Left cardiac atrium (tissue), 4 donors: ENCODE measurements around the gene TCEAL8. TPM values are rescaled to one million over a fixed set of nuclear protein-coding genes. Genes with fewer than 3 reads are reported as not detected.
A peak's percentile ranks its signal among the peaks of the same experiment; 100 is the strongest.

Experiments used
- ATAC-seq, 2 donors: fragments of 200-7000 bp; cut with Tn5 transposase; one replicate each; pipeline ENCODE4 v1.9.1; 2020; ENCODE audit warnings: mild to moderate bottlenecking in 2 of 2, moderate library complexity in 2 of 2
- DNase-seq: peaks from one replicate; pipeline ENCODE4 v3.0.0-alpha.2; 2020
- intact Hi-C, 2 donors: fragments of 100-400 bp; cut with DNase I; formaldehyde crosslinking; loops; one replicate each; pipeline versions ENCODE4 v1.14.1 to v1.15.1; 2022 to 2023
- total RNA-seq, 2 donors: library from RNA; stranded (reverse); fragmentation: NEBNext Ultra II Directional; extraction: Animal tissue kit (Norgen Biotek cat#: 25700); gene quantifications; one replicate each; pipeline ENCODE4 v1.2.1, GENCODE V29; 2021
- donor health status: DM: no; HTN: yes; CAD: no.
- donor health status: DM: no; HTN: yes; CAD: no; lungs with severe emphysema.
- donor health status: DM: yes; HTN: yes; CAD: no.
- donor health status: Dilated cardiomyopathy.

The TCEAL8 gene
- total RNA-seq, 2 donors from 2014 or later, result 46.1 to 53.3 TPM

DNA sequence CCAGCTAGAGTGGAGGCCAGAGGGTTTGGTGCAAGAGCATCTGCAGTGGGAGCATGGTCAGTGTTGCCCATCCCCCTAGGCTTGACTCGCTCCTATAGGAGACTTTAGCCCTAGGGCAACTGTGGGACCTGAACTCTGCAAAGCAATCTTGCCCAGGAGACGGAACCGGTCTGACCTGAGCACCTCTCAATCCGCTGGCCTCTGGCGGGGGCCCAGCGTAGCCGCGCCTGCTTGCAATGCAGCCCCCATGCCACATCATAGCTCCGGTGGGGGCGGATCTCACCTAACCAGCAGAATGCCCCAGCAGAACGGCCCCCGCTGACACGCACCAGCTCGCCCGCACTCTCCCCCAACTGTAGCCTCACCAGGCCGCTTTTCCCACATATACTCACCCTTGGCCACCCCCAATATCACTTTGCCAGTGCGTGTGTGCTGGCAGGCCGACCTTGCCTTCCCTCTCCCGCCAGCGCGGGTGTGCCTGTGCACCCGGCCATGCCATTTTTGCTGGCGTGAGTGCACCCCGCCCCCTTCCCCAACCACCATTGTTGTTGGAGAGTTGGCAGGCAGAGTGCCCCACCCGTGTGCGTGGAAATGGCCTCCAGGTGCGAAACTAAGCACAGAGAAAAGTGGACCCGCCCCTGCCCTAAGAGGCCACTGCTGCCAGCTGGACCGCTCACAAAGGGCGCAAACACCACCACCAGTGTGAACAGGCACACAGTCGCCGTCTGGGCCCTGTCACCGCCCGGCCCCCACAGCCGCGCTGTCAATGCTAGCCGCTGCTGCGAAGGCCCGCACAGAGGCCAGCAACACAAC is 34.2 kb downstream of the TCEAL8 start:
- ATAC-seq, result peak in 1 of 2 donors; percentile 59
- intact Hi-C loops, result no loop called here
- DNase-seq, result no peak

DNA sequence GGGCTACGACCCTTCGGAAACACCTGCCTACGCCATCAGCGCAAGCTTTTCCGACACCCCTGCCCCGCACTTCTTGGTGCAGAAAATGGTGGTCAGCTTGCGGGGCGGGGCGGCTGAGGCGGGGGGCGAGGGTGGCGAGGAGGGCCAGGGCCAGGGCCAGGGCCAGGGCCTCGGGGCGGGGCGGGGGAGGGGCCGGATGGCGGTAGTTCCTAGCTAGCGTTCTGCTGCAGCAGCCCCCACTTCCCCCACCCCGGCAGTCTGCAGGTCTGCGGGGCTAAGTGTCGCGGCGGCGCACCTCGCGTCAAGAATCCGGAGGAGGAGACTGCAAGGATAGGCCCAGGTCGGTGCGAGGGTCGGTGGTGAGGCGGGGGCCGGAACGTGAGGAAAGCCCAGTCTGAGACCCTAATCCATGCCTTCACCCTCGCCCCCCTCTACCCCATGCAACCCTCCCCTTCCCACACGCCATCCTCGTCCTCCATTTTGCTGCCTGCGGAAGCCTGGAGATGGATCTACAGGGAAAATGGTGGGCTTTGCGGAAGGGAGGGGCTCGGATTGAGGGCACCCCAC is 39.4 kb downstream of the TCEAL8 start:
- DNase-seq (peak; percentile 31), ATAC-seq (peak; percentile 62 to 79)
- intact Hi-C loops, result no loop called here

DNA sequence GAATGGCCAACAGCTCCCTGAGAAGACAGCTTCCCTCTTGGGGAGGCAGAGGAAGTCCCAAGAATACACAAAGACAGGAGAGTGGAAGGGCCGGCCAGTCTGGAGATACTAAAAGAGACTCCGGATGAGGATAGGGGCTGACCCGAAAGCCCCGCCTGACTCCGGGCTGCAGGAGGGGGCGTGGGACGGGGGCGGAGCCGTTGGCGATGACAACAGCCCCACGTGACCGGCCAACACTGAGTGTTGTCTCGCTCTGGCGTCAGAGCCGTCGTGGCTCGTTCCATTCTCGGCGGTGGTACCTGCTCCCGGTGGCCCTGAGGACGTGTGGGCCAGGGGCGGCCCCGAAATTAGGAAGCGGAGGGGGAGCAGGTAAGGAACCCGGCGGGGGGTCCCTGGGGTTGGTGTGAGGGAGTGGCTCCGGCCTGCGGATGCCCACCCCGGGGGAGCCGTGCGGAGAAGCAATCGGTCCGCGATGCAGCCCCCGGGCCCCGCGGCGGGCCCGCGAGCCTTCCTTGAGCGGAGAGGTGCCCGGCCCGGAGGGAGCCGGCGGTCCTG is 40.0 kb downstream of the TCEAL8 start, which contains the start of gene BEX4:
Gene BEX4, plus strand, starts transcription at position 239 of the 555 bp plus-strand sequence. CDS start 1,046 bp downstream, outside the sequence.
- ATAC-seq (peak; percentile 98 to 100), DNase-seq (peak; percentile 87)

DNA sequence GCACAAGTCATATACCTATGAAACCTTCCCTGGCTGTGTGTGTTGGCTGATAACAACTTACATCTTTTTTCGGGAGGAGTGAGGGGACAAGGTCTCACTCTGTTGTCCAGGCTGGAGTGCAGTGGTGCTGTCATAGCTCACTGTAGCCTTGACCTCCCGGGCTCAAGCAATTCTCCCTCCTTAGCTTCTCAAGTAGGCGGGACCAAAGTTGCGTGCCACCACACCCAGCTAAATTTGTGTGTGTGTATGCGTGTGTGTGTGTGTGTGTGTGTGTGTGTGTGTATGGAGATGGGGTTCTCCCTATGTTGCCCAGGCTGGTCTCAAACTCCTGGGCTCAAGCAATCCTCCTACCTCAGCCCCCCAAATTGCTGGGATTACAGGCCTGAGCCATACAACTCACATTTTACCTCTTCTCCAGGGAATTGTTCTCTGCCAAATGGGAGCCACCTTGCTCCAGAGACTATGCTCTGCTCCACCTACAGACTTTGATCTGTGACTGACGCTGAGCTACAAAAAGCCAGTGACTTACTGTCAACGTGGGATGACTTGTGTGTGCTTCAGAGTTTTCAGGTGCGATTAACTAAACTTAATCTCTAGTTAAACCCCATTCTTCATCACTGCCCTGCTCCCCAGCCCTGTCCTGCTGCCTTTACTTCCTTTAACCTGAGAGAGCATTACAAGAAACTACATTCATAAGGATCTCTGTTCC is 42.1 kb downstream of the TCEAL8 start:
- ATAC-seq (no peak), DNase-seq (no peak)
- intact Hi-C loops, result loop anchor here in 1 of 2 donors (5.0 kb wide), 2 partner anchors 34 to 254 kb away; no protein-coding TSS in a partner anchor

More for the DNA sequence above, 40.0 kb downstream of the TCEAL8 start, which contains the start of gene BEX4:
- intact Hi-C loops, result loop anchor here in 1 of 2 donors (5.0 kb wide), 2 partner anchors 32 to 252 kb away; no protein-coding TSS in a partner anchor

DNA sequence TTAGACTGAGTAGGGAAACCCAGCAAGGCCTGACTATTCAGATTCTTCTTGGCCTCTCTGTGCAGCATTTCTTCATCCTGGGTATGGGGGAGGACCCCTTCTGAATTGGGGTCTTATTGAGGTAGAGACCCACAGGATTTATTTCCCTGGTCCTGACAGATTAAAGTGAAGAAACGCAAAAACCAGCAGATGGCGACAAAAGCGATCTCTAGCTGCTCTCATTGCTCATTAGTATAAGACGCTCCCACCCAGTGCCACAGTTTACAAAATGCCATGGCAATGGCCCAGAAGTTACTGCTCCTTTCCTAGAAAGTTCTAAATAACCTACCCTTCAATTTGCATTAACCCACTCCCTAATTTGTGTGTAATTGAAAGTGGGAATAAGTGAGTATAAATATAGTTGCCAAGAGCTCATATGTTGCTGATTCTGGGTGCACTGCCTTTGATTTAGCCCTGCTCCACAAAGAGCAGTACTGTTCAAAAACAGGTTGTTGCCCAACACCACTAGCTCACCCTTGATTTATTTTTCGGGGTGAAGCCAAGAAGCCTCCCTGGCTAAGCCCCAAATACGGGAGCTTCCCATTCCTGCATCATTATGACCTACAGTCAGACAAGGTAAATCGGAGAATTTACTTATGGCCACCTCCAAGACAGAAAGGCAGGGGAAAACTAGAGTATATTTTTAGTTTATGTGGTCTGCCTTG is 43.8 kb downstream of the TCEAL8 start:
- ATAC-seq (no peak), DNase-seq (peak; percentile 45)
- intact Hi-C loops, result loop anchor here in 1 of 2 donors (5.0 kb wide), 2 partner anchors 36 to 256 kb away; no protein-coding TSS in a partner anchor

DNA sequence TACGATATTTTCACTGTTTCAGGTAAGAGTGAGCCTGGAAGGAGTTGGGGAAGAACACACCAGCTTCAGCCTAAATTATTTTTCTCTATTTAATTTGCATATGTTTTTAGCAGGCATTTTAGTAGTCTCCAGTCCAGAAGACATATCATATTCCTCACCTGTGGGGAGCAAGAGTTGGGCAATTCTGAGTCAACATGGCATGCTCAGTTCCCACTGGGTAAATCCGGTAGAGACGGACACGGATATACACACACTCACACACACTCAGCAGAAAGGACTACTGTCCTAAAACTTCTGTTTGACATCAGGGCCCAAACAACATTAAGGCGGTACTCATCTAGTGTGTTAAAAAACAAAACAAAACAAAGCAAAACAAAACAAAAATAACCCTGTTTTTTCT is 44.9 kb downstream of the TCEAL8 start:
- ATAC-seq (no peak), DNase-seq (no peak)
- intact Hi-C loops, result loop anchor here in 1 of 2 donors (5.0 kb wide), 2 partner anchors 37 to 257 kb away; no protein-coding TSS in a partner anchor

Other genes with a start within 250 kb of the TCEAL8 start
- 1 to 10 TPM; 2.2 to 8.9 TPM for gene BEX1, start 191.0 kb downstream of the TCEAL8 start, total RNA-seq
- 1 to 10 TPM; 1.0 to 1.6 TPM for gene NXF3, start 162.0 kb downstream of the TCEAL8 start, total RNA-seq
- gene BEX4, start 40.0 kb downstream of the TCEAL8 start, total RNA-seq, result 10 to 100 TPM; 47.5 to 68.8 TPM
- gene TCEAL5, start 21.6 kb upstream of the TCEAL8 start, total RNA-seq, result under 1 TPM; 0.50 TPM
- 10 to 100 TPM in 1 of 2 donors, 1 to 10 TPM in 1; 8.4 to 18.6 TPM for gene BEX2, start 55.8 kb upstream of the TCEAL8 start, total RNA-seq
- 1 to 10 TPM; 4.9 to 6.4 TPM for gene TCEAL7, start 75.1 kb upstream of the TCEAL8 start, total RNA-seq
- 10 to 100 TPM; 28.6 to 42.1 TPM for gene TCEAL9, start 101.4 kb upstream of the TCEAL8 start, total RNA-seq
- gene BEX3, start 121.4 kb upstream of the TCEAL8 start, total RNA-seq, result 100 to 1,000 TPM; 147 to 168 TPM